ENCODE measurements around the gene C1QL2.

The C1QL2 gene

DNA sequence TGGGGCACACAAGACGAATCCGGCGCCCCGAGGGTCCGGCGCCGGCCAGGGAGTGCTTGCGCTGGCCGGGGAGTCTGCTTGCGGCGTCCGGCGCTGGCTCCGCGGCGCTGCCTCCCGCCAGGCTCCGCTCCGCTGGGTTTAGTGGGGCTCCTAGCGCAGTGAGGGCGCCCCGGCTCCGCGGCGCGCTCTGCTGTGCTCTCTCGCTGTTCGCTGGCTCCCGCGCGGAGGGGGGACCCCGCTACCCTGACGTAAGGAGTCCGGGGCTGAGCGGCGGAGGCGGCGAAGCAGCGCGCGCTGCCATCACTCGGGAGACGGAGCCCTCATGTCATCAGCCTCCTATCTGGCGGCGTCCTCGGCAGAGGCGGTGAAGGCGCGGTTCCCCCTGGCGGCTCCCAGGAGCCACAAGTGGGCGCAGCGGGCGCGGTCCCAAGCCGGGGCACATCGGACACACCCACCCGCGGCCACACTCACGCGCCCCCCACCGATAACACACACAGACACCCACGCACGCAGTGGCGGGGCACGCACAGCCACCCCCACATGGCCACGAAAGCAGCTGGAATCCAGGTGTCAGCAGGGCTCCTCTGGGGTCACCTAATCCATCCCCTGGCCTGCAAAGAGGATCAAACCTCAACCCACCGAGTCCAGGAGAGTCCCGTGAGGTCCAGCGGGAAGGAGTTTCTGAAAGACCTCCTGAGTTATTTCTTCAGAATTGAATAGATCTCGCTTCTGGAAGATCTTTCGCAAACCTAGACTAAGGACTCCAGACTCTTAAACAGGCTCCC is at the start of gene C1QL2:
TSS of gene C1QL2 (minus strand) at position 189 of the 785 bp plus-strand sequence. CDS start 482 bp downstream, outside the sequence.
- no peak for DNase-seq

DNA sequence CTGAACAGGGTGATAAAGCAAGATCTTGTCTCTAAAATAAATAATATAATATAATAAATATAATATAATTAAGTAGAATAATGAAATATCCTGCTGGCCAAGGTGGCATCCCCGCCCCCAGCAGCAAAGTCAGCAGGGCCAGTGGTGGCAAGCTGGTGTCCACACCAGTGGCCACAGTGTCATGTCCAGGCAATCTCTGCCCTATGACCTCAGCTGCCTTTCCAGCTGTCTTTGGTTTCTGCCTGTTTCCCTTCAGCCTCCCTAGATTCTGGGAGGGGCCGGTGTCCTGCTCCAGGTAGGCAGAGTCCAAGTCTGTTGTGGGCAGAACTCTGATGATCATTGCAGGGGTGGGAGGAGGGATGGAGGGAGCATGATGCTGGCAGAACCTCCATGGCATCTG is 48.9 kb upstream of the C1QL2 start:
- DNase-seq = no peak

DNA sequence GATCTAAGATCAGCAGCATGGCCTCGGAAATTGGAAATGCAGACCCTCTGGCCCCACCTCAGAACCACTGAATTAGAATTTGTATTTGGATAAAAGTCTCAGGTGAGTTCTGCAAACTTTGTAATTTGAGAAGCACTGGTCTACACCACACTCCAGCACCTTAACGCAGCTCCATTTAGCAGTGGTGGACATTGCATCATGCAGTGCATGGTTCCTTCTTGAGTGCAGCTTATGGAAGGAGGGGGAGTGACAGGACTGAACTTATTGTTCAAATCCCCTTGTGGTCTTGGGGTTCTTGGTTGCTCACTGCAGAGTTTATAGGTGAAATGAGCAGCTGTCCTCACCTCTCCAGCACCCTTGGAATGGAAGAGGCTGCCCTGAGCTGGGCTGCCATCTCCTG is 47.6 kb upstream of the C1QL2 start:
- no peak for DNase-seq

DNA sequence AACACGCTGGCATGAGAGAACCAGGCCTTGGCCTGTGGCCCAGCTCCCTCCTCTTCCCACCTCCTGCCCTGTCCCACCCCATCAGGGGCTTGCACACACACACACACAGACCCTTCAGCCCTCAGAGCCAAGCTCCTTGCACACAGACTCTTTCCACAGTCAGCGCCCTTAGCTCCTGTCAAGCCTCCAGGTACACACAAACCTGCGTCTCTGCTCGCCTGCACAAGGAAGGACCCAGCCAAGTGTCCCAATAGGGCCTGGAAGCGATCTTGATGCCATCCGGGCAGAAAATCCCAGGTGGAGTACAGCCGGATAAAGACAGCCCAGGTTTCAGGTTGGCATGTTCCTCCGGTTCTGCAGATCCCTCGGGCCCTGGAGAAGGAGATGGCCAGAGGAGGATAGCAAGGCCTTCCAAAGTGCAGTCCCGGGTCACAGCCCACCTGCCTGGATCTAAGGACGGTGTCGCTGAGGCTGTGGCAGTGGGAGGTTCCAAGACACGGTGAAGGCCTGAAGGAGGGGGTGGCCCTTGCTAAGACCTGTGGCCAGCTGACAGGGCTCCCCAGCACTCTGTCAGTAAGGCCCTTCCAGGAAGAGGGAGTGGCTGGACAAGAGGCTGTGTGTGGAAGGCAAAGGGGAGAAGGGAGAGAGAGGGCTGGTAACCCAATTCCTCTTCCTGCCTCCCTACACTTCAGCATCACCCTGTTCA is 46.6 kb upstream of the C1QL2 start:
- no peak for DNase-seq

DNA sequence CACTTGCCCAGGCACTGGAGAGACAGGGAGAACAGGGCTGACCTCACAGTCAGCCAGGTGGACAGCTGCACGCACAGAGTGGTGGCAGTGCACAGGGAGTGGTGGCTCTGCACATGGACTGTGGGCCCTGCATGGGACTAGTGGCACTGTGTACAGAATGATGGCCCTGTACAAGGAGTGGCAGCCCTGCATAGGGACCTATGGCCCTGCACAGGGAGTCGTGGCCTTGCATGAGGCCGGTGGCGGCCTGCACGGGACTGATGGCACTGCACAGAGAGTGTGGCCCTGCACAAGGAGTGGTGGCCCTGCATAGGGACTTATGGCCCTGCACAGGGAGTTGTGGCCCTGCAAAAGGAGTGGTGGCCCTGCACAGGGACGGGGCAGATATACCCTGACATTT is 46.0 kb upstream of the C1QL2 start:
- DNase-seq = no peak

DNA sequence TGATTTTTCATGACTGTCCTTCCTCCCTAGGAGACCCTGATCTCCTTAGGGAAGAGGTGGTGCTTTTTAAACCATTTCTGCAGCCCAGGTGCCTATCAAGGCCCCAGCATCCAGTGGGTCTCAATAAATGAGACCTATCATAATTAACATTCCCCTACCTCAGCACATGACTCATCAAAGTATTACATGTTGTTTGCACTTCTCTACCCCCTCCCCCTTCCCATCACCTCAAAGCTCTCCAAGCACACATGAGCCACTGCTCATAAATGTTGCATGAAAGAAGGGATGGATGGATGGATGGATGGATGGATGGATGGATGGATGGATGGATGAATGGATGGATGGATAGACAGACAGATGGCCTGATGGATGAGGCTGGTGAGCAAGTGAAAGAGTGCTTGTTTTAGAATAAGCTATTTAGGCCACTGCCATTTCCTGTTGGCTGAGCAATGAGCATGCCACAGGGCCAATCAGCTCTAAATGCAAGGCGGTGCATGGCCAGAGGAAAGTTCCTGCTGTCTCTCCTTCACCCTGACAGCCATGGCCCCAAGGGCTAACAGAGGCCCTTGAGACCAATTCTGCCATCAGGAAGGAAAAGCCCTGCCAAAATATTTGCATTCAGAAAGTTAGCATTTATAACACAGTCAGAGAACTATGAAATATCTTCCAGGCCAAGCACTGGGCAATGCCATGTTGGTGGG is 44.2 kb upstream of the C1QL2 start:
- DNase-seq = no peak

DNA sequence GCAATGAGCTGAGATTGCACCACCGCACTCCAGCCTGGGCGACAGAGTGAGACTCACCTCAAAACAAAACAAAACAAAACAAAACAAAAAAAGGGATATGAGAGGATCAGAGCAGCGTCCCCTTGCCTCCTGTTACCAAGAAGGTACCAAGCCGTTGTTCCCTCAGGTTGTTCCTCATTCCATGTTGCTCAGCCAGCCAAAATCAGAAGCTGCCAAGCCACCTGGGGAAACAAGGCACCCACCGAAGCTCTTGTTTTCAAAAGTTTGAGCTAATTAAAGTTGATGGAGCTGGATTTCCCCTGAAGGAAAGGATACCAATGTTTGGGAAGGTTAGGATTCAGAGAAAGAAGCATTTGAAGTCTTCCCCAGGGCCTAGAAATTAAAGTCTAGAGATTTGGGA is 43.3 kb upstream of the C1QL2 start:
- DNase-seq = no peak

DNA sequence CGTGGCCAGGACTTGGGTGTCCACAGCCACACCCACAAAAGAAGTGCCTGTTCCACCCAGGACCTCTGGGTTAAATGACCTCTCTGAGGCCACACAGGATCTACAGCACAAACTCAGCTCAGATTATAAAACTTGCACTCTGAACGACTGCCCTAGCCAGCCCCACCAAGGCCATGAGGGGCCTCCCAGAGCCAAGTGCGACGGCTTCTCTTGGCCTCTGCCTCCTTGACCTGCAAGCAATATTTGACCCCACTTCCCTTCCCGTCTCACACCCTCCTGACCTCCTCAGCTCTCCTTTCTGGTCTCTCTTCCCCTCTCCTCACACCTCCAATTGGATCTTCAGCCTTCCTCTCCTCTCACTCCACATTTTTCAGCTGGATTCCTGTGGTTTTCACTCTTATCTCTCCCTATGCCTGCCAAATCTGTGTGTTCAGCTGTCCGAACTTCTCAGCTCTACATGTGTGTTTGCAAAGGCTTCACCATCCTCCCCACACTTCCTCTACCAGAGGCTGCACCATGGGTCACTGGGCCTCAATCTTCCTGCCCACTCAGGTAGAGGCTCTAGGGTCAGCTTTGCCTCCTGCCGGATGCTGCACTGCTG is 39.8 kb upstream of the C1QL2 start:
- no peak for DNase-seq

DNA sequence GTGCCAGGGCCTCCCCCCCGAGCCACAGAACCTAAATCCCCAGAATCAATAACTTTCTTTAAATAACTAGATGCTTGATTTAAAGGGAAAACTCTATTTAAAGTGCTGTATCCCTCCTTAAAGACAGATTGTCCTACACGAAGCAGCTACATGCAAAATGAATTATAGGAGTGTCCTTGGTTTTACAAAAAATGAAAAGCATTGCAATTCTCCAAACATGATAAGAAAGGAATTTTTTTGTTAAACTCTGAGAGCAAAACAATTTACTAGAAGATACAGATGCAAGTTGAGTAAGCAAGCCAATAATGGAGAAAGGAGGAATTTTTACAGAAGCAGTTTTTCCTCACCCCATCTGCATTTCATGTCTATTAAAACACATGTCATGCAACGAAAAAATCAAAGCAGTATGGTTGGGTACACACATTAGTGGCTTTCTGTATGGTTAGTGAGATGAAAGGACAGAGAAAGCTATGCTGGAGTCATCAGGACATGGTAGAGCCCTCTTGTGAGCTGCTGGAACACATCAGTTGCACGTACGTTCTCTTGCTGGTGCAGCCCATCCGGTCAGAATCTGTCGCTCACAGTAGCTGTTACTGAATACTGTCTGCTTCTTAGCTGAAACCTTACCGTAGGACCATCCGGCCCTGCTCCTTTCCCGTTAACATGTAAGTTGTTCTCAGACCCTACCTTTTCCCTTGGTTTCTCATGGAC is 39.1 kb upstream of the C1QL2 start:
- no peak for DNase-seq

DNA sequence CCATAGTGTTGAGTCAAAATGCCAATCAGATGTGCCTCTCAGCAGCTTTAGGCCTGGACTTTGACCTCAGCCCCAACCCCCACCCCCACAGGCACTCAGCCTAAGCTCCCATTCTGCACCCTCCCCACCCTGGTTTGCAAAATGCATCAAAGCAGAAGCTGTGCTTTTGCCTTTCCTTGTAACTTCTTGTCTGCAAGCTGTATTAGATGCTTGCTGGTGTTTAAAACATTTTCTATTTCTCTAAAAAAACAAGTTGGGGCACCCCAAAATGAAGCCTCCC is 38.5 kb upstream of the C1QL2 start:
- DNase-seq = no peak

DNA sequence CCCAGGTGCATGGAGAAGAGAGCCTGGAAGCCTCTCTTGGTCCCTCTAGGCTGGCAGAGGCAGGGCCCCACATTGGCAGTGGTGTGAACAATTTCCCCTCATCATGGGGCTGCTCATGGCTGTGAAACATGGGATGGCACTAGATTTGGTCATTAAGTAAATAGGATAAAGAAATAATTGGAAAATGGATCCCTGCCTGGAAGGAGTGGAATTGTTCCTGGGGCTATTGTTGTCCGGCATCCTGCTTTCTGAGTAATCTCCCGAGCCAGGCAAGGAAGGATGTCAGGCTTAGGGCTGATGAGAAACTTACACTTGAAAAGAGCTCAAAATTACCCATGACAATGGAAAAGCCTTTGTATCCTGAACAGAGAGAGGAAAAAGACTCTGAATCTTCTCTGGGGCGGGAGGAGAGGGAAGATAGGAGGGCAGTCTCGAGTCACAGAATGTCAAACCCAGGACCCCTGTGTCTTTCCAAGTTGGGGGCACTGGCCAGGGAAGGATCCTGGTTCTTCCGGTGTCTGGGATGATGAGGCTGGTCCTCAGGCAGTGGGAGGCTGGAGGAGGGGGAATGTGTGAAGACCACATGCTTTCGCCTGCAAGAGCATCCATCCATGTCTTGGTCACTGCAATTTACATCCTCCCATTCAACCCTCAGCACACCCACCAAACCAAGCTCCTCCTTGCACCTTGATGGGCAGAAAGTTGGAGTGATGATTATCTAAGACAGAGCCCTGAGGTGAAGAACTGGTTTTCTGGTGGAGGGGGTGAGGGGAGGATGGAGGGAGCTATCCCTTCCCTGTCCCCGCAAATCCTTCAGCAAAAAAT is 38.0 kb upstream of the C1QL2 start:
- no peak for DNase-seq

DNA sequence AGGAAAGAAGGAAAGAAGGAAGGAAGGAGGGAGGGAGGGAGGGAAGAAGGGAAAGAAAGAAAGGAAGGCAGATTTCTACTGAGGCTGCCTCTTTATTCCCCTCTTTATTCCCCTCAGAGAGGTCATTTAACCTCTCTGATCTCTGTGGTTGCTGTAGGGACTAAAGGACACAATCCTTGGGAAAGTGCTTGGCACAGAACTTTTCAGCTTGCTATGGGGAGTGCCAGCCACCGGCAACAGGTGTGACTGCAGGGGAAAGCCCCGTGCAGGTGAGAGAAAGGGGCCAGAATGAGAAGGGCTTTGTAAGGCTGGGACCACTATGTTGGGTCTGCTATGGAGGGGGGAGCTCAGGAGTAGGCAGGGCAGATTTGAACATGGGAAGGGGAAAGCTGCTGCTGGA is 37.3 kb upstream of the C1QL2 start:
- no peak for DNase-seq

DNA sequence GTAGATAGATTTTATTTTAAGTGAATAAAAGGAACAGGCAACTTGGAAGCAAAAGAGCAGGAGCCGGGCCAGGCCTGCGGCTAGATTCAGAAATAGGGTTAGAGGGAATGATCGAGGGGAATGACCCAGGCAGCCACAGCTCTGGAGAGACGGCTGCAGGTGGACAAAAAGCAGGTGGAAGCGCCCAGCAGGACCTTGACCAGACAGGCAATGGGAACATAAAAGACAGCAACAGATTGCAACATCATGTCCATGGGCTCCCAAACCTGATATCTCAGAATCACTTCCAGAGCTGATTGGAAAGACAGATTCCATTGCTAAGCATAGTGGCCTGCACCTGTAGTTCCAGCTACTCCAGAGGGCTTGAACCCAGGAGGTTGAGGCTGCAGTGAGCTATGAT is 36.5 kb upstream of the C1QL2 start:
- no peak for DNase-seq

DNA sequence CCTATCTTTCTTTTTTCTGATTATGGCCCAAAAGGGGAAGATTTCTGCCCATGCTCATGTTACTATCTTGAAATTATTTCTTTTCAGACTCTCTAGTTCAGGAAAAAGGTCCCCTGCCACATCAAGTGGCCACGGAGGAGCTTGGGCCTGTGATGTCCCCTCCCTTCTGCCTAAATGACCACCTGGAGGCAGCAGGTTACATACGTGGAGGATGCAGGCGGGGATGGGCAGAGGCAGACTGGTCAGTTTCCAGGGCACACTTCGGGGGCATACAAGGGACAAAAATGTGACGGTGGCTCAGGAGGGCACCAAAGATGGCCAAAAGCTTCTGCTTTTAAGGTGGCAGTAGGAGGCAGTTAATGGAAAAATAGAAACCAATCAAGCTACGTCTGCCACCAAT is 34.3 kb upstream of the C1QL2 start:
- DNase-seq = no peak

DNA sequence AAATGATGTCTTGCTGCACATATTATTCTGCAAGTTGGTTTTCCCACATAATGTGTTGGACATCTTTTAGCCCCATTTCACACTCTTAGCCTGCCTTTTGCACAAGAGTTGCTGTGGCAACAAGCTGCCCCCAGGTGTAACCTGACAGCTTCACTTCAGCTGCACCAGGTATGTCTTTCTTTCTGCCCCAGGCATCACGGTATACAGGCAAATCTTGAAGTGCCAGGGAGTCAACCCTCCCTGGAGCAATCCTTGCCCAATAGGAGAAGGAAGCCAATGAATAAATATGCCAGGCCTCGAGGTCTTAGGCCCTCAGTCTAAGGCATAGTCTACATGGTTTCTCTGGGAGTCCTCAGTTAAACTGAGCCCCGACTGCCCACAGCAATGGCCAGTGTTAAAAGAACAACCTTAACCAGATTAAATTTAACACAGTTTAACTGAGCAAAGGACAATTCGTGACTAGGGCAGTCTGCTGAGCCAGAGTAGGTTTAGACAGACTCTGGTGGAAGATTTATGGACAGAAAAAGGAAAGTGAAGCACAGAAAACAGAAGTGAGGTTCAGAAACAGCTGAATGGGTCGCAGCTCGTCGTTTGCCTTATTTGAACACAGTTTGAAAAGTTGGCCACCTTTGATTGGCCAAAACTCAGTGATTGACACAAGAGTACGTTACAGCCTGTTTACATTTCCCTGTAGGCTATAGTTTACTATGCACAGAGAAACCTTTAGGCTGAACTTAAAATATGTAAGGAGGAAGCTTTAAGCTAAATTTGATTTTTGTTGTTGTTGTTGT is 32.0 kb upstream of the C1QL2 start:
- no peak for DNase-seq

DNA sequence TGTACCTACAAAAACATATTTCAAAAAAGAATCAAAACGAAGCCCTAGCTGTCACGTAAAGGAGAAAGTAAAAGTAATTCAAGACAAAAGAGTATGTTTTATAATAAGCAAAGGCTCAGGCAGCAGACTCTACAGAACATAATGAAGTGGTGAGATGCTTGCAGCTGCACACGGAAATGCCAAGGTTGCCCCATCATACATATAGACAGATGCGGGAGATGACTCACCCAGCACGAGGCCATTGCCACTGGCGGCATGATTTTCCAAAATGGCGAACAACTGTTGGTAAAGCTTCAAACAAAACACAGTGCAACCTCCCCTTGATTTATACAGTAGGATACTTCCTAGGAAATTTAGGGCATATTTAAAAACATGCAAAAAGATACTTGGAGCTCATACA is 26.0 kb upstream of the C1QL2 start:
- DNase-seq = no peak

DNA sequence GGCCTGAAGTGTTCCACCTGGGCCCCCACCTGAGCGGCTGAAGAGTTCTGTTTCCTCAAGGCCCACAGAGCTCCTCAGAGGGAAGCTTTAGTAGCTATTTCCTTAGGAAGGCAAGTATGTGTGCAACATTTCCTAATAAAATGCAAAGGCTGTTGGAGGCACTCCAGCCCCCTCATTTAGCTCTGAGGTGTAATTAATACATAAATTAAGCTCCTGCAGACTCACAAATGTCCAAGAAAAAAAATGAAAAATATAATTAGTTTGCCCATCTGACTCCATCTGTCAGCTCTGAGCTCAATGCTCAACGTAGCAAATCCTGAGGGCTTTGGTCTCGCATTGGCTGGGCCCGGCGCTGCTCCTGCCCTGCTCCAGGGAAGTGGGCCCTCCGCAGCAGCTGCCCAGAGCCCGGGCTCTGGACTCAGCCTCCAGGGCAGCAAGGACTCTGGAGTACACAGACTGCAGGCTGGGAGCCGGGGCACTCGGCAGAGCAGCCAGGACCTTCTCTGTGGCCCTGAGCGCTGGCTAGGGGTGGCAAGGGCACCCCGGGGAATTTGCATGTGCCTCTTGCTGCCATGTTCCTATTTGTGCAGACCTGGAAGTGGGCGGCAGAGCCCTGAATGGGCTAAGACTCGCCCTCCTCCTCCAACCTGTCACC is 23.4 kb upstream of the C1QL2 start:
- DNase-seq = no peak

DNA sequence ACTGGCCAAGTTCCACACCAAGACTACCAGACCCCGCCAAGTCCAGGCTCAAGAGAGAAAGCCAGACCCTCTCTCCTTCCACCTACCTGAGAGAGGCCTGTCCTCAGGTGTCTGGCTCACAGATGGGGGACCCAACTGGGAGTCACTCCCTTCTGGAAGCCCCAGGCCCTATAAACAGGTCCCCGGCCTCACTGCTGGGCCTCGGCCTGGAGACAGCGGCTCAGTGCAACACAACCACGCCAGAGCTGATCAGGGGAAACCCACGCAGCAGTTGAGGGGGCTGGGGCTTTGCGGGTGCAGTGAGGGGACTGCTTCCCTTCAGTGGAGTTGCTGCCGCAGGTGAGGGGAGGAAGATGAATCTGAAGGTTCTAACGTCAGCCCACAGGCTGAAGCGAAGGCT is 22.8 kb upstream of the C1QL2 start:
- no peak for DNase-seq

DNA sequence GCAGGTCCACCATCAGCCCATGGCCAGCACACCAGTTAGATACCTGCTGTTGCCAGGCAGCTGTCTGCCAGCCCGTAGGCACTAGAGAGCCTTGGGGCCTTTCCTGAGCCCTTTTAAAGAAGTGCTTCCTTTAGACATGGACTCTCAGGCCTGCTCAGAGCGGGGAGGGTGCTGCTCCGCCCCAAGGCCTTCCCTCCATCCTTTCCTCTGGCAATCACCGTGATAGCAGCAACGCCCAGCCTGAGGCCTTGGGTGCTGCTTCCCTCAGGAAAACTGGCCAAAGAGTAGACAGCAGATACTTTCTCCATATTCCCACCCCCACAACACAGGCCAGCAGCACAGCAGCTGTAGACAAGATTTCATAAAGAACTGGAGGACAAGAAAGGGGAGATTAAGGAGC is 22.3 kb upstream of the C1QL2 start:
- no peak for DNase-seq

DNA sequence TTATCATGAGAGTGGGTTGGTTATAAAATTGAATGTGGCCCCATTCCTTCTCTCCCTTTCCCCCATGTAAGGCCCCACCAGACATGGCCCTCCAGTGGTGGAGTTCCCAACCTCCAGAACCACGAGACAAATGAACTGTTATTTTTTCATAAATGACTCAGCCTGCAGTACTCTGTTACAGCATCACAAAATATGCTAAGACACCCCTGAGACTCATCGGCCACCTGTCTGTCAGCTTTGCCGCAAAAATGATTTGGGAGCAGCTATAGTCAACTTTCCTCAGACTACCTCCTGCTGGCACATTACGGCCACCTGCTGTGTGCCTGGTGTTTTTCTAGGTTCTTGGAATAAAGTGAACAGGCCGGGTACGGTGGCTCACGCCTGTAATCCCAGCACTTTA is 21.4 kb upstream of the C1QL2 start:
- DNase-seq = no peak

DNA sequence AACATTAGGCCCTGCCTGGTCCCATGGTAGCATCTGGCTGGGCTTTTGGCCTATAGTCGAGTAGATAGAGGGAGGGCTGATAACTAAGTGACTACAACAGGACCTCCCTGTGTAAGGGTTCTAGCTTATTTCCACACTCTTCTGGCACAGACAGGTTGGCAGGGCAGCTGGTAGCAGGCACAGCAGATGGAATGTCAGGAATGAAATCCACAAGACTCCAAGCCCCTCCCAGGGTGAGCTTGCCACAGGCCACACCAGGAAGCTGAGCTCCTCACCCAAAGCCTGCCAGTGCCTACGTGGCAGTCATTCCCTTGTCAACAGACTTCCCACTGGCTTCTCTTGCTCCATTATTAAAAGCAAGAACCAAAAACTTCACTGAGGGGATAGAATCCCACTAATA is 20.7 kb upstream of the C1QL2 start:
- DNase-seq = no peak

Measured in NCI-H1417 treated with DMSO at 0.1 percent for 48 hours (cell line).